SK-N-SH (cell line): ENCODE data around the gene POLD3. TPM values are rescaled to one million over a fixed set of nuclear protein-coding genes. Genes with fewer than 3 reads are reported as not detected.
A peak's percentile ranks its signal among the peaks of the same experiment; 100 is the strongest.

ENCODE experiments used
- CTCF ChIA-PET: fragments of 300-600, 350-600 bp; formaldehyde crosslinking; extraction: SDS; loops from one replicate; lab custom pipeline; 2021; lab: Yijun Ruan, JAX
- POLR2A ChIA-PET: fragments of 350-600 bp; sonication (Branson Sonifier 250); formaldehyde crosslinking; extraction: SDS; loops from one replicate; lab custom pipeline; 2020; ENCODE audit warnings: antibody characterized with exemption, inconsistent platforms; lab: Yijun Ruan, JAX
- DNase-seq: peaks from one replicate; pipeline ENCODE4 v3.0.0; 2012
- H2AFZ ChIP-seq: fragments of 200-600 bp; sonication (generic); 2 replicates; pipeline ENCODE4 v1.8.1; 2016; ENCODE audit warnings: antibody characterized with exemption, mild to moderate bottlenecking, low read depth
- H3F3A ChIP-seq: fragments of 200-600 bp; sonication (generic); replicated peaks from 2 replicates; pipeline ENCODE3; 2016; ENCODE audit warnings: antibody characterized with exemption, mild to moderate bottlenecking; ENCODE audit not compliant: insufficient read depth
- H3K27ac ChIP-seq, 2 experiments: fragments of 200-500 bp in 1 of 2; fragments of 200-600 bp in 1 of 2; sonication (Bioruptor generic) in 1 of 2; sonication (generic), shearing (Covaris generic) in 1 of 2; 2 replicates each; pipeline versions ENCODE4 v1.5.1 to v1.6.1; 2014 to 2016; ENCODE audit warnings: low read depth in 2 of 2, inconsistent platforms in 1 of 2, low read length in 1 of 2, mild to moderate bottlenecking in 1 of 2, mixed read lengths in 1 of 2
- H3K27me3 ChIP-seq: fragments of 200-600 bp; sonication (generic), shearing (Covaris generic); 2 replicates; pipeline ENCODE4 v1.6.1; 2016; ENCODE audit warnings: mixed run types; ENCODE audit not compliant: insufficient read depth
- H3K36me3 ChIP-seq, 2 experiments: fragments of 200-500 bp in 1 of 2; fragments of 200-600 bp in 1 of 2; sonication (Bioruptor generic) in 1 of 2; sonication (generic) in 1 of 2; replicated peaks in 1 of 2; 2 replicates each; pipeline versions ENCODE3 to v1.5.1; 2014 to 2016; ENCODE audit warnings: low read length in 1 of 2, mild to moderate bottlenecking in 1 of 2; ENCODE audit not compliant: insufficient read depth in 2 of 2, control insufficient read depth in 1 of 2
- H3K4me1 ChIP-seq, 2 experiments: fragments of 200-500 bp in 1 of 2; fragments of 200-600 bp in 1 of 2; sonication (Bioruptor generic) in 1 of 2; sonication (generic), shearing (Covaris generic) in 1 of 2; 2 replicates each; pipeline versions ENCODE4 v1.5.1 to v1.6.1; 2014 to 2016; ENCODE audit warnings: low read depth in 1 of 2, low read length in 1 of 2, mixed run types in 1 of 2; ENCODE audit not compliant: insufficient read depth in 2 of 2, control insufficient read depth in 1 of 2
- H3K4me2 ChIP-seq: fragments of 200-600 bp; sonication (generic), shearing (Covaris generic); 2 replicates; pipeline ENCODE4 v1.6.1; 2017; ENCODE audit warnings: mixed run types
- H3K4me3 ChIP-seq, 2 experiments: fragments of 200-500 bp in 1 of 2; fragments of 200-600 bp in 1 of 2; sonication (Bioruptor generic) in 1 of 2; sonication (generic), shearing (Covaris generic) in 1 of 2; 2 replicates each; pipeline versions ENCODE4 v1.5.1 to v1.8.1; 2014 to 2016; ENCODE audit warnings: low read depth in 2 of 2, inconsistent platforms in 1 of 2, low read length in 1 of 2, mild to moderate bottlenecking in 1 of 2, mixed read lengths in 1 of 2, moderate library complexity in 1 of 2
- H3K79me2 ChIP-seq: fragments of 200-600 bp; sonication (generic); 2 replicates; pipeline ENCODE4 v1.8.1; 2017; ENCODE audit warnings: mild to moderate bottlenecking; ENCODE audit not compliant: insufficient read depth
- H3K9ac ChIP-seq: fragments of 200-600 bp; sonication (generic); 2 replicates; pipeline ENCODE4 v1.6.1; 2017; ENCODE audit warnings: mixed run types
- H3K9me2 ChIP-seq: fragments of 200-600 bp; sonication (generic); 2 replicates; pipeline ENCODE4 v1.6.1; 2017; ENCODE audit warnings: mixed run types
- H3K9me3 ChIP-seq: fragments of 200-600 bp; sonication (generic); 2 replicates; pipeline ENCODE4 v1.6.1; 2017; ENCODE audit warnings: mixed run types, mild to moderate bottlenecking, moderate library complexity
- H4K20me1 ChIP-seq: fragments of 200-600 bp; sonication (generic); 2 replicates; pipeline ENCODE4 v1.6.1; 2017; ENCODE audit warnings: mild to moderate bottlenecking, mixed run types; ENCODE audit not compliant: insufficient read depth
- CTCF ChIP-seq: fragments of 200-600 bp; sonication (generic); IDR thresholded peaks from 2 replicates; pipeline ENCODE4 v1.6.1; 2017; ENCODE audit warnings: antibody characterized with exemption, mild to moderate bottlenecking, moderate library complexity
- EP300 ChIP-seq, 2 experiments: IDR thresholded peaks; 2 replicates each; pipeline versions ENCODE4 v1.4.0 to v1.6.1; 2012; ENCODE audit warnings: borderline replicate concordance in 1 of 2, low read depth in 1 of 2, low read length in 1 of 2
- GABPA ChIP-seq: IDR thresholded peaks from 2 replicates; pipeline ENCODE4 v1.4.0; 2012; ENCODE audit warnings: low read depth, mild to moderate bottlenecking
- GATA2 ChIP-seq: sonication (generic); formaldehyde crosslinking; IDR thresholded peaks from 2 replicates; pipeline ENCODE4 v1.5.0; 2020; ENCODE audit warnings: mild to moderate bottlenecking, missing genetic modification reagents
- IRF3 ChIP-seq: fragments of 150-350 bp; IDR thresholded peaks from 2 replicates; pipeline ENCODE4 v1.6.1; 2016; ENCODE audit warnings: mild to moderate bottlenecking, low read depth, low read length
- JUND ChIP-seq: IDR thresholded peaks from 2 replicates; pipeline ENCODE4 v1.4.0; 2012
- MAX ChIP-seq: IDR thresholded peaks from 2 replicates; pipeline ENCODE4 v1.4.0; 2012; ENCODE audit warnings: low read depth
- MEF2A ChIP-seq: IDR thresholded peaks from 2 replicates; pipeline ENCODE4 v1.4.0; 2012; ENCODE audit warnings: low read depth, borderline replicate concordance
- RAD21 ChIP-seq: IDR thresholded peaks from 2 replicates; pipeline ENCODE4 v1.6.1; 2012; ENCODE audit warnings: mild to moderate bottlenecking, low read length
- RCOR1 ChIP-seq: fragments of 150-350 bp; IDR thresholded peaks from 2 replicates; pipeline ENCODE4 v1.6.1; 2017; ENCODE audit warnings: antibody characterized with exemption, low read length
- RFX5 ChIP-seq: IDR thresholded peaks from 2 replicates; pipeline ENCODE4 v1.6.1; 2012; ENCODE audit warnings: mild to moderate bottlenecking, improper control_type of control experiment, low read length
- RXRA ChIP-seq: IDR thresholded peaks from 2 replicates; pipeline ENCODE4 v1.4.0; 2012; ENCODE audit warnings: low read depth, mild to moderate bottlenecking, borderline replicate concordance
- SIN3A ChIP-seq: IDR thresholded peaks from 2 replicates; pipeline ENCODE4 v1.6.1; 2012; ENCODE audit warnings: low read depth, mild to moderate bottlenecking, low read length, moderate library complexity, borderline replicate concordance
- SMC3 ChIP-seq: IDR thresholded peaks from 2 replicates; pipeline ENCODE4 v1.6.1; 2012; ENCODE audit warnings: low read depth, low read length, improper control_type of control experiment
- TCF12 ChIP-seq: IDR thresholded peaks from 2 replicates; pipeline ENCODE4 v1.4.0; 2012
- TEAD4 ChIP-seq: IDR thresholded peaks from 2 replicates; pipeline ENCODE4 v1.4.0; 2012; ENCODE audit warnings: mild to moderate bottlenecking, borderline replicate concordance; ENCODE audit not compliant: insufficient read depth
- USF2 ChIP-seq: fragments of 150-350 bp; IDR thresholded peaks from 2 replicates; pipeline ENCODE4 v1.6.1; 2017; ENCODE audit warnings: antibody characterized with exemption, low read length, low read depth, borderline replicate concordance
- YY1 ChIP-seq: IDR thresholded peaks from 2 replicates; pipeline ENCODE4 v1.4.0; 2012; ENCODE audit warnings: low read depth, mild to moderate bottlenecking
- ZBTB33 ChIP-seq: IDR thresholded peaks from 2 replicates; pipeline ENCODE4 v1.4.0; 2012; ENCODE audit warnings: low read depth, borderline replicate concordance
- WGBS: methylation state at CpG from one replicate; pipeline ENCODE4 v1.1.6; 2017; ENCODE audit warnings: low lambda C conversion rate; 5-methylcytosine and 5-hydroxymethylcytosine counted together
- polyA plus RNA-seq, 3 experiments: library from polyadenylated mRNA; depleted of rRNA; stranded (reverse); fragments of >200 nt; gene quantifications; 2 replicates each; pipeline ENCODE4 v1.2.3, GENCODE V29; 2012
- TF ChIP-seq, protein P1 (sequence below): IDR thresholded peaks from 2 replicates; pipeline ENCODE4; 2012

The POLD3 gene
- polyA plus RNA-seq, 1 of the 3 experiments (the other 2 are of a cell fraction), result 7.9 TPM

DNA sequence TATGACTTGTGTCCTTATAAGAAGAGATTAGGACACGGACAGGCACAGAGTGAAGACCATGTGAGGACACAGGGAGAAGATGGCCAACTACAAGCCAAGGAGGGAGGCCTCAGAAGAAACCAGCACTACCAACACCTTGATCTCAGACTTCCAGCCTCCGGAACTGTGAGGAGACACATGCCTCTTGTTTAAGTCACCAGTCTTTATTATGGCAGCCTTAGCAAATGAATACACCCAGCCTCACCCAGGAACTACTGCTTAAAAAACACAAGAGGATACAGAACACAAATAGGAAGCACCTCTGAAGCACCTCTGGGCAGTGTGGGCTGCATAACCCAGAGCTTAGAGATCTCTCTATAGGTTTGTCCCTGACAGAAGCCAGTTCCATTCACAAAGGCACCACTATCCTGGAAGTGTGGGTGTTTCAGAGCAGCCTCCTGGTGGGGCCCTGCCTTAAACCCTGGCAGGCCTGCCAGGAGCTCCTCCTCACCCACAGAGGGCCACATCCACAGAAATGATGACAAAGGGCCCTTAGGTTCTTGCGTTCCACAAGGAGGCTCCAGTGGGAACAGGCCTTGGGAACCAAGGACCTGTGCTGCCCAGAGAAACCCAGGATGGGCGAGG, 80.1 kb downstream of the POLD3 start (continued):
- TF ChIP-seq USF2, result no peak
- TF ChIP-seq GABPA, result no peak
- TF ChIP-seq IRF3, result no peak
- no peak for TF ChIP-seq RXRA
- no peak for TF ChIP-seq TCF12
- no peak for TF ChIP-seq JUND
- no peak for TF ChIP-seq RCOR1
- TF ChIP-seq SIN3A, result no peak
- no peak for TF ChIP-seq EP300 (IDR thresholded peaks at IDR 0.05; ENCODE audit: borderline replicate concordance in 1 of 2, low read depth in 1 of 2, low read length in 1 of 2)
- no peak for TF ChIP-seq MAX
- TF ChIP-seq GATA2 (CRISPR knock-in tag), result no peak
- TF ChIP-seq, all 33 proteins: peak for 0

DNA sequence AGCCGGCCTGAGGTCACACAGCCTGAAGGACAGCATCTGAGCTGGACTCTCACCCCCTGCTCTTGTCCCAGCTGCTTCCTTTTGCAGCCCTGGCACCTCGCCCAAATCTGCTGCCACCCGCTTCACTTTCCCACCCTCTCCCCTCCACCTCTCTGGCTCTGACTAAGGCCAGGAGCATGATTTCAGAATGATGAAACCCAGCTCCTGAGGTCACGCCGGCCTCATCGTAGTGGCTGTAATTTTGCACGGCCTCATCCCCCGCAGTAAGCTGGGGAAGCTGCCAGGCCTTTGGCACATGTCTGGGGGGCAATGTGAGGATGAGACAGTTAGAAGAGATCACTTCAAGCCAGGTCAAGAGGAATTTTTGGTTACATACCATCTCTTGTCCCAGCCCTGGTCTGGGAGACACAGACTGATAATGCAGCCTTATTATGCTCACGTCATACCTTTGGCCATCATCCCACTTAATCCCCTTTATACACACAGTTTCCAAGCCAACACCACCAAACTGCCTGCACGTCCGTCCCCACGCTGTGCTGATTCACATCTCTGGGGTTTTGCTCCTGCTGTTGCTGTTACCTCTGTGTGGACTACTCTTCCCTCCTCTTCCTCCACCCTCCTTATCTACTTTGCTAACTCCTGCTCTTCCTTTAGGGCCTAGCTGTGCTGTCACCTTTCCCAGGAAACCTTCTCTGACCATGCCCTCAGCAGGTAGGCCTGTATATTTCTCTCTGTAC, 80.7 kb downstream of the POLD3 start:
- Histone ChIP-seq H3K9me3 (no peaks in the 10 kb centered on the region), H4K20me1 (no peaks in the 10 kb centered on the region), H3K27me3 (no peaks in the 10 kb centered on the region), H3K4me1 (peaks cover 15 to 16% of the 10 kb centered on the region in 2 experiments), H3K36me3 (no peaks in the 10 kb centered on the region), H3K4me2 (peak overlapping the region; percentile 53), H3K9me2 (no peaks in the 10 kb centered on the region), H3F3A (peaks cover 18% of the 10 kb centered on the region), H2AFZ (peak overlapping the region; percentile 11; the same call in 1 of the 2 replicates), H3K9ac (peak overlapping the region; percentile 80), H3K79me2 (no peaks in the 10 kb centered on the region), H3K4me3 (no peak overlapping the region), H3K27ac (peak overlapping the region; percentile 56 to 99)
- ChIA-PET CTCF (interaction anchor here (1.0 to 3.8 kb wide), 2 partner anchors 10 to 14 kb away, joined by 3 to 15 read pairs; no protein-coding TSS in a partner anchor), POLR2A (interaction anchor here (0.6 kb wide), 1 partner anchor 166 kb away, joined by 3 read pairs; no protein-coding TSS in a partner anchor)
- WGBS, result 5% methylated on average over 12 of the region's 12 CpGs
- DNase-seq, result peak; percentile 77
- TF ChIP-seq TEAD4, result peak; percentile 70
- TF ChIP-seq YY1, result no peak
- no peak for TF ChIP-seq ZBTB33
- TF ChIP-seq JUND, result peak; percentile 76; the same call in 1 of the 2 replicates
- TF ChIP-seq SMC3, result no peak
- TF ChIP-seq RXRA, result peak; percentile 83; the same call in 1 of the 2 replicates
- no peak for TF ChIP-seq CTCF
- TF ChIP-seq RAD21, result no peak
- peak; percentile 44 to 84; a peak in 1 of 4 replicates for TF ChIP-seq EP300 (IDR thresholded peaks at IDR 0.05; ENCODE audit: borderline replicate concordance in 1 of 2, low read depth in 1 of 2, low read length in 1 of 2)
- 0 out of 2 replicates have a peak, but pooled peaks have one; percentile 14 for TF ChIP-seq RCOR1
- TF ChIP-seq RFX5, result no peak
- TF ChIP-seq MEF2A, result no peak
- peak; percentile 91 for TF ChIP-seq TCF12
- 0 out of 2 replicates have a peak, but pooled peaks have one; percentile 25 for TF ChIP-seq GATA2 (CRISPR knock-in tag)
- TF ChIP-seq MAX, result peak; percentile 90
- TF ChIP-seq, protein P1, sequence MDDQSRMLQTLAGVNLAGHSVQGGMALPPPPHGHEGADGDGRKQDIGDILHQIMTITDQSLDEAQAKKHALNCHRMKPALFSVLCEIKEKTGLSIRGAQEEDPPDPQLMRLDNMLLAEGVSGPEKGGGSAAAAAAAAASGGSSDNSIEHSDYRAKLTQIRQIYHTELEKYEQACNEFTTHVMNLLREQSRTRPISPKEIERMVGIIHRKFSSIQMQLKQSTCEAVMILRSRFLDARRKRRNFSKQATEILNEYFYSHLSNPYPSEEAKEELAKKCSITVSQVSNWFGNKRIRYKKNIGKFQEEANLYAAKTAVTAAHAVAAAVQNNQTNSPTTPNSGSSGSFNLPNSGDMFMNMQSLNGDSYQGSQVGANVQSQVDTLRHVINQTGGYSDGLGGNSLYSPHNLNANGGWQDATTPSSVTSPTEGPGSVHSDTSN, result peak; percentile 63
